Mesendoderm (in vitro differentiated cells): ENCODE measurements around the gene SIGLEC12.

Experiments used
- DNase-seq: peaks from one replicate; pipeline ENCODE4 v3.0.0; 2013
- H2AK5ac ChIP-seq: 2 replicates; pipeline ENCODE4 v1.6.1; 2013; ENCODE audit warnings: low read length, inconsistent platforms
- H2BK120ac ChIP-seq: 2 replicates; pipeline ENCODE4 v1.6.1; 2013; ENCODE audit warnings: low read depth, mild to moderate bottlenecking, low read length, moderate library complexity, mixed read lengths
- H2BK15ac ChIP-seq: replicated peaks from 2 replicates; pipeline ENCODE4 v1.6.1; 2013; ENCODE audit warnings: low read depth, mild to moderate bottlenecking, moderate library complexity
- H2BK5ac ChIP-seq: 2 replicates; pipeline ENCODE4 v1.6.1; 2013; ENCODE audit warnings: low read length, inconsistent platforms
- H3K18ac ChIP-seq: 2 replicates; pipeline ENCODE4 v1.6.1; 2013; ENCODE audit warnings: mild to moderate bottlenecking, low read length, mixed read lengths
- H3K23ac ChIP-seq: one replicate; pipeline ENCODE4 v1.6.1; 2013; ENCODE audit warnings: low read length
- H3K27ac ChIP-seq: 2 replicates; pipeline ENCODE4 v1.5.1; 2013; ENCODE audit warnings: low read depth, mild to moderate bottlenecking, inconsistent platforms, low read length, moderate library complexity
- H3K27me3 ChIP-seq: 2 replicates; pipeline ENCODE4 v1.6.1; 2013; ENCODE audit warnings: low read length, control low read depth, mild to moderate bottlenecking, inconsistent platforms; ENCODE audit not compliant: insufficient read depth, poor library complexity
- H3K36me3 ChIP-seq: 2 replicates; pipeline ENCODE4 v1.6.1; 2013; ENCODE audit warnings: low read length, inconsistent platforms; ENCODE audit not compliant: control insufficient read depth, insufficient read depth
- H3K4ac ChIP-seq: one replicate; pipeline ENCODE4 v1.6.1; 2013; ENCODE audit warnings: low read depth, mild to moderate bottlenecking, low read length, moderate library complexity
- H3K4me1 ChIP-seq: 2 replicates; pipeline ENCODE4 v1.6.1; 2013; ENCODE audit warnings: low read depth, low read length, inconsistent platforms; ENCODE audit not compliant: control insufficient read depth
- H3K4me2 ChIP-seq: 2 replicates; pipeline ENCODE4 v1.6.1; 2013; ENCODE audit warnings: low read length
- H3K4me3 ChIP-seq: 2 replicates; pipeline ENCODE4 v1.5.1; 2013; ENCODE audit warnings: mild to moderate bottlenecking, low read length
- H3K56ac ChIP-seq: one replicate; pipeline ENCODE4 v1.6.1; 2013; ENCODE audit warnings: low read length
- H3K79me1 ChIP-seq: 2 replicates; pipeline ENCODE4 v1.6.1; 2013; ENCODE audit warnings: low read length, inconsistent platforms
- H3K79me2 ChIP-seq: 2 replicates; pipeline ENCODE4 v1.6.1; 2013; ENCODE audit warnings: mild to moderate bottlenecking, low read length; ENCODE audit not compliant: control insufficient read depth, insufficient read depth
- H3K9ac ChIP-seq: 2 replicates; pipeline ENCODE4 v1.6.1; 2013; ENCODE audit warnings: low read length, inconsistent platforms
- H4K5ac ChIP-seq: one replicate; pipeline ENCODE4 v1.6.1; 2013; ENCODE audit warnings: low read length
- H4K8ac ChIP-seq: one replicate; pipeline ENCODE4 v1.6.1; 2013; ENCODE audit warnings: low read depth, mild to moderate bottlenecking, control low read depth, low read length, moderate library complexity
- WGBS: extraction: QIAGEN DNeasy Blood & Tissue Kit; methylation state at CpG from one replicate; pipeline ENCODE4 v1.1.7; 2013; ENCODE audit warnings: low lambda C conversion rate, missing lambda C conversion rate; ENCODE audit not compliant: insufficient coverage; ENCODE audit errors: extremely low coverage; 5-methylcytosine and 5-hydroxymethylcytosine counted together

SIGLEC12 gene

GRCh38 chr19:51529301-51529700 is 27.7 kb upstream of the SIGLEC12 start:
- WGBS: no CpG with 5 or more reads among the region's 2 CpGs
- no peak overlapping the region for H3K4me3 ChIP-seq
- no peak overlapping the region for H3K4me2 ChIP-seq
- H3K79me1 ChIP-seq: no peaks in the 10 kb centered on the region
- H2AK5ac ChIP-seq: no peak overlapping the region
- no peaks in the 10 kb centered on the region for H3K79me2 ChIP-seq
- H3K9ac ChIP-seq: no peak overlapping the region
- no peak overlapping the region for H3K18ac ChIP-seq
- H4K5ac ChIP-seq: no peak overlapping the region
- DNase-seq: no peak
- H3K27me3 ChIP-seq: no peaks in the 10 kb centered on the region
- no peaks in the 10 kb centered on the region for H3K4me1 ChIP-seq
- H2BK120ac ChIP-seq: no peak overlapping the region
- H3K23ac ChIP-seq: no peak overlapping the region
- no peak overlapping the region for H4K8ac ChIP-seq
- H3K27ac ChIP-seq: no peak overlapping the region
- H2BK5ac ChIP-seq: no peak overlapping the region
- no peaks in the 10 kb centered on the region for H3K36me3 ChIP-seq
- H3K56ac ChIP-seq: no peak overlapping the region
- H3K4ac ChIP-seq: no peak overlapping the region
- H2BK15ac ChIP-seq: no peak overlapping the region

DNA sequence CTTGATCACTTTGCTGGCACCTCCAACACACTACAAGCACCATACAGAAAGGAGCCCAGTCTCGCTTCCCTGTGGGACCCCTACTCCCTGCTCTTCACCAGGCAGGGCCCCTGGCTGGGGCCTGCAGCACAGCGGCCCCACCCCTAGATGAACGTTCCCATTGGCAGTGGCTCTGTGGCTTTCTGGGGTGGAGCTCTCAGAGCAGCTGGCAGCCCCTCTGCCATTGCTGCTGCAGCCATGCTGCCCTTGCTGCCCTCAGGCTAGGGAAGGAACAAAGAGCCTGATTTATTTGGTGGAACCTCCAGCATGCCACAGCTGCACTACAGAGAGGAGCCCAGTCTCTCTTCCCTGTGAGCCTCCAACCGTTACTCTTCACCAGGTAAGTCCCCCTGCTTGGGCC is 24.1 kb upstream of the SIGLEC12 start:
- Histone ChIP-seq H3K79me1 (no peaks in the 10 kb centered on the region), H2AK5ac (no peak overlapping the region), H3K23ac (no peak overlapping the region), H3K4me1 (no peaks in the 10 kb centered on the region), H3K4me3 (no peak overlapping the region), H3K4ac (no peak overlapping the region), H4K5ac (no peak overlapping the region), H3K56ac (no peak overlapping the region), H3K27ac (no peak overlapping the region), H3K79me2 (no peaks in the 10 kb centered on the region), H2BK15ac (no peak overlapping the region), H3K4me2 (no peak overlapping the region), H3K18ac (no peak overlapping the region), H3K27me3 (no peaks in the 10 kb centered on the region), H4K8ac (no peak overlapping the region), H2BK5ac (no peak overlapping the region), H3K36me3 (no peaks in the 10 kb centered on the region), H2BK120ac (no peak overlapping the region), H3K9ac (no peak overlapping the region)
- DNase-seq: no peak
- WGBS: no CpG with 5 or more reads among the region's 4 CpGs

GRCh38 chr19:51524666-51525264 is 23.2 kb upstream of the SIGLEC12 start:
- Histone ChIP-seq H3K18ac (no peak overlapping the region), H3K56ac (no peak overlapping the region), H3K27ac (no peak overlapping the region), H3K4ac (no peak overlapping the region), H3K4me1 (no peaks in the 10 kb centered on the region), H3K9ac (no peak overlapping the region), H3K36me3 (no peaks in the 10 kb centered on the region), H4K5ac (no peak overlapping the region), H4K8ac (no peak overlapping the region), H2AK5ac (no peak overlapping the region), H3K23ac (no peak overlapping the region), H3K79me1 (no peaks in the 10 kb centered on the region), H3K79me2 (no peaks in the 10 kb centered on the region), H3K4me3 (no peak overlapping the region), H3K4me2 (no peak overlapping the region), H3K27me3 (no peaks in the 10 kb centered on the region), H2BK5ac (no peak overlapping the region), H2BK15ac (no peak overlapping the region), H2BK120ac (no peak overlapping the region)
- no CpG with 5 or more reads among the region's 8 CpGs for WGBS
- no peak for DNase-seq

GRCh38 chr19:51521781-51522180 is 20.2 kb upstream of the SIGLEC12 start:
- Histone ChIP-seq H4K8ac (no peak overlapping the region), H2BK5ac (no peak overlapping the region), H3K79me2 (no peaks in the 10 kb centered on the region), H3K36me3 (no peaks in the 10 kb centered on the region), H3K4me3 (no peak overlapping the region), H3K9ac (no peak overlapping the region), H3K4me1 (no peaks in the 10 kb centered on the region), H4K5ac (no peak overlapping the region), H2BK120ac (no peak overlapping the region), H2BK15ac (no peak overlapping the region), H3K18ac (no peak overlapping the region), H3K27ac (no peak overlapping the region), H3K23ac (no peak overlapping the region), H3K56ac (no peak overlapping the region), H3K79me1 (no peaks in the 10 kb centered on the region), H2AK5ac (no peak overlapping the region), H3K4ac (no peak overlapping the region), H3K4me2 (no peak overlapping the region), H3K27me3 (no peaks in the 10 kb centered on the region)
- no CpG with 5 or more reads among the region's 2 CpGs for WGBS
- no peak for DNase-seq

GRCh38 chr19:51521357-51521756 is 19.8 kb upstream of the SIGLEC12 start:
- H3K27me3 ChIP-seq: no peaks in the 10 kb centered on the region
- no peak overlapping the region for H3K4me3 ChIP-seq
- DNase-seq: no peak
- no peaks in the 10 kb centered on the region for H3K79me2 ChIP-seq
- WGBS: no CpG with 5 or more reads among the region's 2 CpGs
- H3K4me2 ChIP-seq: no peak overlapping the region
- no peaks in the 10 kb centered on the region for H3K79me1 ChIP-seq
- H3K4ac ChIP-seq: no peak overlapping the region
- no peak overlapping the region for H3K56ac ChIP-seq
- no peak overlapping the region for H4K8ac ChIP-seq
- H2BK120ac ChIP-seq: no peak overlapping the region
- H3K18ac ChIP-seq: no peak overlapping the region
- no peak overlapping the region for H3K23ac ChIP-seq
- no peak overlapping the region for H3K27ac ChIP-seq
- no peak overlapping the region for H3K9ac ChIP-seq
- no peaks in the 10 kb centered on the region for H3K4me1 ChIP-seq
- H3K36me3 ChIP-seq: no peaks in the 10 kb centered on the region
- no peak overlapping the region for H2BK5ac ChIP-seq
- H4K5ac ChIP-seq: no peak overlapping the region
- no peak overlapping the region for H2BK15ac ChIP-seq
- no peak overlapping the region for H2AK5ac ChIP-seq

GRCh38 chr19:51520728-51521127 is 19.1 kb upstream of the SIGLEC12 start:
- Histone ChIP-seq H4K5ac (no peak overlapping the region), H3K9ac (no peak overlapping the region), H3K27me3 (no peaks in the 10 kb centered on the region), H3K27ac (no peak overlapping the region), H2BK15ac (no peak overlapping the region), H3K36me3 (no peaks in the 10 kb centered on the region), H3K79me2 (no peaks in the 10 kb centered on the region), H3K4me3 (no peak overlapping the region), H2BK5ac (no peak overlapping the region), H2BK120ac (no peak overlapping the region), H3K23ac (no peak overlapping the region), H3K4me2 (no peak overlapping the region), H3K79me1 (no peaks in the 10 kb centered on the region), H3K4me1 (no peaks in the 10 kb centered on the region), H3K56ac (no peak overlapping the region), H3K18ac (no peak overlapping the region), H2AK5ac (no peak overlapping the region), H3K4ac (no peak overlapping the region), H4K8ac (no peak overlapping the region)
- WGBS: no CpG with 5 or more reads among the region's 2 CpGs
- DNase-seq: no peak
